HG03196 (cell line): ENCODE data around the gene PPP2R5A.
"Not testable (repeated sequence)": the region's sequence is repeated elsewhere in the genome, so short reads cannot be mapped to it uniquely, and the experiment has no call there.

ENCODE experiments used
- ATAC-seq: cut with Tn5 transposase; IDR thresholded peaks from one replicate; pipeline ENCODE4 v1.9.1; 2021; ENCODE audit not compliant: unreplicated experiment

The PPP2R5A gene

DNA sequence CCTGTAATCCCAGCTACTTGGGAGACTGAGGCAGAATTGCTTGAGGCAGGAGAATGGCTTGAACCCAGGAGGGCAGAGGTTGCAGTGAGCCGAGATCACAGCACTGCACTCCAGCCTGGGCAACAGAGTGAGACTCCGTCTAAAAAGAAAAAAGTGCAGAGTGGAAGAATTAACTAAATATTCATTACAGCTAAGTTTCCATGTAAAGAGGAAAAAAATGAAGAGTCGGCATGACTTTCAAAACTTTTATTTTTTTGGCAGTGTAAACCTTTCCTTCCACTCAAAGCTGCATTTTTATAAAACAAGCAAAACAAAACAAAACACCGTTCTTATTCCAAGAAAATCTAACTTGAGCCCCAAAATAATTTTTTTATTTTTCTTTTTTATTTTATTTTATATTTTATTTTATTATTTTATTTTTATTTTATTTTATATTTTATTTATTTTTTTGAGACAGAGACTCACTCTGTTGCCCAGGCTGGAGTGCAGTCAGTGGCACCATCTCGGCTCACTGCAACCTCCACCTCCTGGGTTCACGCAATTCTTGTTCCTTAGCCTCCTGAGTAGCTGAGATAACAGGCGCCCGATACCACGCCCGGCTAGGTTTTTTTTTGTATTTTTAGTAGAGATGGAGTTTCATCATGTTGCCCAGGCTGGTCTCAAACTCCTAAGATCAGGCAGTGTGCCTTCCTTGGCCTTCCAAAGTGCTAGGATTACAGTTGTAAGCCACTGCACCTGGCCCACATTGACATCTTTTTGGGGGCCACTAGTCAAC lies 66.6 kb downstream of the PPP2R5A start:
- ATAC-seq: no peak

DNA sequence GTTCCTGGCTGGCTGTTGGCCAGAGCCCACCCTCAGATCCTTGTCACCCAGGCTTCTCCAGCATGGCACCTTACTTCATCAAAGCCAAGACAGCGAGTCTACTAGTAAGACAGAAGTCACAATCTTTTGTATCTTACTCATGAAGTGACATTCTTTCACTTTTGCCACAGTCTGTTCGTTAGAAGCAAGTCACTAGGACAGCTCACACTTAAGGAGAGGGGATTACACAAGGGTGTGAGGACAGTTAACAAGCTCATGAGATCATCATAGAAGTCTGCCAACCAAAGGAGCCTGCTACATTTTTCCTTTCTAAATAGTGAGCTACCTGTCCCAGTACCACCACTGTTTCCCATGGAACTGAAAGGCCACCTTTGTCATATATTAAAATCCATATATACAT lies 68.0 kb downstream of the PPP2R5A start:
- ATAC-seq: no peak

DNA sequence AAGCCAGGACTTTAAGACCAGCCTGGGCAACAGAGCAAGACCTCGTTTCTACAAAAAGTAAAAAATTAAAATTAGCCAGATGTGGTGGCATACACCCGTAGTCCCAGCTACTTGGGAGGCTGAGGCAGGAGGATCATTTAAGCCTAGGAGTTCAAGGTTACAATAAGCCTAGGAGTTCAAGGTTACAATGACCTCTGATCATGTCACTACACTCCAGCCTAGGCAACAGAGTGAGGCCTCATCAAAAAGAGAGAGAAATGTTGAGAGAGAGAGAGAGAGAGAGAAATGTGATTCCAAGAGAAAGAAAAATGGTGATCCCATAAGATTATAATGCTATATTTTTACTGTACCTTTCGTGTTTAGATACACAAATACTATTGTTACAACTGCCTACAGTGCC lies 69.3 kb downstream of the PPP2R5A start:
- ATAC-seq: no peak

DNA sequence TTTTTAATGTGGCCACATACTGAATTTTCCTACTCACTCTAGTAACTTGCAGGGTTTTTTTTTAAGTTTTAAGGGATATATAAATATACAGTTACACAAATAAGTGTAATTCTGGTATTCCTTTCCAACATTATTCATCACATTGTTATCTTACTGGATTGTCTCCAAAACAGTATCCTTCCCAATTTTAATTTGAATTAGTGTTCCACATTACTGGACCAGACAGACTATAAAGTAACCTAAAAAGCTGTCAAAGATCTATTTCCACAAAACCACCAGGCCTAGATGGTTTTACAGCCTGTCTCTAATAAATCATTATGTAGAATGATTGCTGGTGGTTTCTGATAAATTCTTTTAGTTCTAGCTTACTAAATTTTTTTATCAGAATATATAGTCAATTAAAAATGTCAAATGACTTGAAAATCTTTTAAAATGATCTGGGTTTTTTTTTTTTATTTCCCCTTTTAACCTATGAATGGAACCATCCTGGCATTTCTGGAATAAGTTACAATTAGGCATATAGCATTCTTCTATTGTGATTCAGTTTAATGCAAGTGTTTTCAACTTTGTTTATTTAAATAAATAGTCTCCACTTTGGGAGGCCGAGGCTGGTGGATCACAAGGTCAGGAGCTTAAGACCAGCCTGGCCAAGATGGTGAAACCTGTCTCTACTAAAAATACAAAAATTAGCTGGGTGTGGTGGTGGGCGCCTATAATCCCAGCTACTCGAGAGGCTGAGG lies 70.2 kb downstream of the PPP2R5A start:
- no peak for ATAC-seq

DNA sequence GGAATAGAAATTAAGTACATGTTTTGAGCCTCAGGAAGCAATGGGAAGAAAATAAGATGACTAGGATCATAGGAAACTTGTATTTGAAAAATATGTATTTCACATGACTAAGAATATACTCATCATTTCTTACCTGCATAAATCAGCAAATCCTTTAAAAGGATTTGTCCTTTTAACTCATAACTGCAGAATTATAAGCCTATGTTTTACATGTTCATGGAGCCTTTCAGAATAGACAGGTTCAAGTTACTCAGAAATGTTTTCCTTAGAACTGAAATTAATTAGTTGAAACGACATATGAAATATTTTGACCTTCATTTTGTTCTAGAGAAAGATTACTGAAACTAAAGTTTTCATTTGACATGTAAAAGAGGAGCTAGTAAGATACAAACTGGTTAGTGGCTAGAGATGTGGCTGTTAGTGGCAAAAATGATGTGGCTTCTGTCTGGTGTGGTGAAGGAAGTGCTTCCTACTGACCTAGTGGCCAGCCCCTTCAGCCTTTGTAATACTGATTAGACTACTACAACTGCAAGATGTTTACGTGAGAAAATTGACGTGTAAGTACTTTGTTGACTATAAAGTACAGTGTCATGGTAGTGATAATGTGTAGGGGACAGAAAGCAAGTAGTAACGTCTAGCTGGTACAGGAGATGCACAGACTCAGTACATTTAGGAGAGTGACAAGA lies 74.7 kb downstream of the PPP2R5A start:
- no peak for ATAC-seq

DNA sequence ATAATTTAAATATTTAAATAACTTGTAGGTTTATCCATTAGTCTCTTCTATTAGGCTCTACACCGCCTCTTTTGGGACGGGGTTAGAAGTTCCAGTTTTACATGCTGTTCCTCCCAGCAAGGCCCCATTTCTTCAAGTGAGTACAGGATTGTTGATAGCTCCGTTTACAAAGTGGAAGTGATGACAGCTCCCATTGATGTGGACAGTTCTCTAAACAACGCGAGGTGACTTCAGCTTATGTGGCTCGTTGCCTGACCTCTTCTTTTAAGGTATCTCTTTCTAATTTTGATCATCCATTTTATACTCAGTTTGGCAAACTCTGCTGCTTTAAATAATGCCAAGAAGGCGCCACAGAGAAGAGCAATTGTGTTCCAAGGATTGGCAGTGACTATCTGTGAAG lies 79.8 kb downstream of the PPP2R5A start:
- no peak for ATAC-seq

DNA sequence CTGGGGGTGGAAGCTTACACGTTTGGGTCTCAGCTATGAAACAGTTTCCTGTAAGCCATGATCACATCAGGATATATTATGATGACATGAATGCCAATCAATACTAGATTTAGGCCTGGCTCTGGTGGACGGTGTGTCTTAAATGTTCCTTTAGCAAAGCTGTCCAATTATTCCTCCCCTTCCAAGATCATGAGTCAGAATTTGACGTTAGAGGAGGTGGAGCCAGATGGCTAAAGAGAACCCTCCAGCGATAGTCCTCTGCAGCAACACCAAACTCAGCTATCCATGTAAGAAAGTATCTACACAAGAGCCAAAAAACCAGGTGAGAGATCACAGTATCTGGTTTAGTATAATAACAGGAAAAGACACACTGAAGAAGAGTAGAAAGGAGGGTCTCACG lies 81.7 kb downstream of the PPP2R5A start:
- ATAC-seq: no peak

DNA sequence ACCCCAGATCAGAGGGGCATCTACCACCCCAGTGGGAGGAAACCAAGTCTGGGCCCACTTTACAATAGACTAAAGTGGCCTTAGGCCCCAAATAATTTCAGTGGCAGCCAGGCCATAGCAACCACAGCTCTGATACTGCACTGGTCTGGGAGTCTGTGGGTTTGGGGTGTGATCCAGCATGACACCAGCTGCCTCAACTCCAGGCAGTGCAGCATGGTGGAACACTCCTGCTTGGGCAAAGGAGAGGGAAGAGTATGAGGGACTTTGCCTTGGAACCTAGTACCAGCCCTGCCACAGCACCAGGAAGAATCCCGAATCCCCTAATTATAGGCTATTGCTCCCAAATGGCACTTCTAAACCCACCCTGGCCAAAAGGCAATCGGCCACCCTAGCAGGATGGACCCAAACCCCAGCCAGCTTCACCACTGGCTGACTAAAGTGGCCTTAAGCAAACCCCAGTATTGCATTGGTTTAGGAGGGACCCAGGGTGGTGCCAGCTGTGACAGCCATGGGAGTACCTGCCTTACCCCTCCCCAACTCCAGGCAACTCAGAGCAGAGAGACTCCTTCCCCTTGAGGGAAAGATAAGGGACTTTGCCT lies 82.4 kb downstream of the PPP2R5A start:
- ATAC-seq: no peak

DNA sequence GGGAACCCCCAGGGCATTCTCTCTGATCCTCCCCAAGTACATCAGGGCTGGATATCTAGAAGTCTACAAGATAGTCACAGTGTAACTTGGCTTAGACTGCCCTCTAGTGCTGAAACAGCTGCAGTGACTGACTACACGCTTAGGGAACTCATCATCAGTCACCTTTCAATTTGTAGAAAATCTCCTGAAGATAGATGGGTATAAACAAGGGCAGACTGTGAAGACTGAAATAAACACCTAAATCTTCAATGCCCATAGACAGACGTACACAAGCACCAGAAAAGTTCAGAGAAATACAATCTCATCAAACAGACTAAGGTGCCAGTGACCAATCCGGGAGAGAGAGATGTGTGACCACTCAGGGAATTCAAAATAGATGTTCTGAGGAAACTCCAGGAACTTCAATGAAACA lies 82.9 kb downstream of the PPP2R5A start:
- no peak for ATAC-seq

DNA sequence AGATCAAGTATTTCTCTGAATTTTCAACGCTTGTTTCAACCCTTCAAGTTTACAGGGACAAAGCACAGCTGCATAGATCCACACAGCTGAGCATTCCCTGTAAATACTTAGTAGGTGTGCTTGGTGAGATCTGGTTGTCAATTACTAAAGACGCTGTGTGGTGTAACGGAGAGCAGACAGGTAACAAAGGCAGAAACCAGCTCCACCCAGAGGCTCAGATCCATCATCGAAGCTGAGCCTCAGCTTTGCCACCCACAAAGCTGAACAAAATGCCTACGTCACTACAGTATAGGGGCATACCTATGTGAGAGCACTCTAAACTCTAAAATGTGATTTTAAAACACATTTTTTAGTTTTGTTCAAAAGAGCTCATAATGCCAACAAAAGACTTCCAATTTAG lies 90.8 kb downstream of the PPP2R5A start:
- no peak for ATAC-seq

DNA sequence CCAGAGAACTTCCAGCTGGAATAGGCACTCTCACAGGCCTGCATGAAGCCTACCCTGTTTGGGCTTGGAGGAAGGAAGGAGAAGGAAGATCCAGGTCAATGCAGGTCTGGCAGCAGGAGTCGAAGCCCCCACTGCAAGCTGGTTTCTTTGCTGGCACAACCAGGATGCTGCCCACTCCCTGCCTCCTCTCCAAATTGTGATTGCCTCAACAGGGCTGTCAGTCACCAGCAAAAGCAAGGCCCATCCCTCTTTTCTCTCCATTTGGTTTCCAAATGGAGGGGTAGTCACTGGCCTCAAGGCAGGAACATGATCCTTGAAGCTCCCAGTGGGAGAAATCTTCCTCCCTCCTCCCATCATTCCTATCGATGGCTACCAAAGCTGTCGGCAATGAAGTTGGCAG lies 92.4 kb downstream of the PPP2R5A start:
- ATAC-seq: no peak

DNA sequence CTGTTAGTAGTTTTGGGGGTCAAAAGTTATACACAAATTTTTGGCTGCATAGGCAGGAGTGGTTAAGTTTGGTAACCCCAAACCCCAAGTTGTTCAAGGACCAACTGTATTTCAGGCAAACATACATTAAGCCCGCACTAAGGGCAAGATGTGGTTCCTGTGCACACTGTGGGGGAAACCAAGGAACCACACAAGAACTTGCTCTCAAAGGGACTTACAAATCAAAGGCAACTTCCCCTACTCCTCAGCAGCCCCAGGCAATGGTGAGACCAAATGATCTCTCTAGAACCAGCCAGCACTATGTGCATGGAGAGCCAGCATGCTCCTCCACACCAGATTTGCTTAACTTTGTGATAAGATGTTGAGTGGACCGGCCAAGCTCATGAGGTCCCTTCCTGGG lies 94.2 kb downstream of the PPP2R5A start:
- no peak for ATAC-seq

DNA sequence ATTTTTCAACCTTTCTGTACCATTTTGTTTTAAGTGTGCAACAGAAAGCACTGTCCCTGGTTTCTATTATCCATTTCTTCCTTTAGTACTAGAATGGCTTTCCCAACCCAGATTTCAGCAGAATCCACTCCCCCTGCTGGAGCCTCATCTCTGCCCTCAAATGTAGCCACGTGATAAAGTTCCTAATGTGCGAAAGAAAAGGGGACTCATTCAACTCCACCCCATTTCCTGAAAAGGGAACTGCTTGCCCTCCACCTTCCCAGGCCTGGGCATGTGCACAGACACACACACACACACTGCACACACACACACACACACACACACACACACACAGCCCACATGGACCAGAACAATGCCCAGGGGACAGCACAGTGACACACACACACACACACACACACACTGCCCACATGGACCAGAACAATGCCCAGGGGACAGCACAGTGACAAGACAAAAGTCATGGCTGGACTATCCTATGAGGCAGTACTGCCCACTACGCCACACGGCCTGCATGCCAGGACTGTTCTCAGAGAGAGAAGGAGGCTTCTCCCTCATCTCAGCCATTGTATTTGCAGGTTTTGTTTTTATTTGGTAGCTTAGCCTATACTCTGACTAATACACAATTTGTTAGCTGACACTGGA lies 96.3 kb downstream of the PPP2R5A start:
- ATAC-seq: no peak

DNA sequence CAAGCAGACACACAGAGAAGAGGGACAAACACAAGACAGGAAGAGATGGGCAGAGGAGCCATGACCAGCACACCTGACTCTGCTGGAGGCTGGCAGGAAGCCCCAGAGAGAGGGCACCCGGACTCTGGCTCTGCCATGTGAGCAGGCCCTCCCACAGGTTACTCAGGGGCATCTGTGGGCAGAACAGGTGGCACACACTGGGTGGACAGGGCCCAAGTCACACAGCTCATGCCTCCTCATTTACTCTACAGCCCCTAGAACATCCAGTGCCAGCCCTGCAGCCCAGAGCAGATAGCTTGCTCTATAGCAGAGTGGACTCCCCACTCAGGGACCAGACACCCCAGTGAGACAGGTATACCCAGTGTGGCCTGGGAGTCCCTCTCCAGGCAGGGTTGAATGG lies 100.8 kb downstream of the PPP2R5A start:
- no peak for ATAC-seq

DNA sequence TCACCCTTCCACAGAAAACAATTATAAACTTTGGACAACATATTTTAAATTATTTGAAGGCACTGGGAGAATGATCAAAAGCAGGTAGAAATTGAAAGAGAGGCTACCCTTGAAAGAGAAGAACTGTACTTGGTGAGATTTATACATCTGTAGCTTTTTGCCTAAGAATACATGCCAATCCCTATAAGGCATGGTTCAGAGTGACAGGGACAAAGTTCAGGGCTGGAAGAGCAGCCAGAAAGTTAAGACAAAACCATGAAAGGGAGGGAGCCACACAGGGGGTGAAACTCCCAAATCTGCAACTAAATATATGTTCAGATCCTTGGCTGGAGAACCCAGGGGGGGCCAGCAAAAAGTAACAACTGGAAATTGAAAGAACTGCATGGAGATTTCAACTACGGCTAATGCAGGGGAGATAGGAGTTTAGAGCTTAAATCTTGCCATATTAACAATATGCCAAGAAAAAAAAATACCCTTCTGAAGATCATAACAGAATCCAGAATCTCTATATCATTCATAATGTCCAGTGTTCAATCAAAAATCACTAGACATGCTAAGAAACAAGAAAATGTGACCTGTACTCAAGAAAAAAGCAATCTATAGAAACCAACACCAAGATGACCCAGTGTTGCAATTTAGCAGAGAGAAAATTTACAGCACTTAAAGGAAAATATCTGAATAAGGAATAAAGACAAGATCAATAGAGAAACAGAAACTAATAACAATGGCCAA lies 103.9 kb downstream of the PPP2R5A start:
- ATAC-seq: no peak

DNA sequence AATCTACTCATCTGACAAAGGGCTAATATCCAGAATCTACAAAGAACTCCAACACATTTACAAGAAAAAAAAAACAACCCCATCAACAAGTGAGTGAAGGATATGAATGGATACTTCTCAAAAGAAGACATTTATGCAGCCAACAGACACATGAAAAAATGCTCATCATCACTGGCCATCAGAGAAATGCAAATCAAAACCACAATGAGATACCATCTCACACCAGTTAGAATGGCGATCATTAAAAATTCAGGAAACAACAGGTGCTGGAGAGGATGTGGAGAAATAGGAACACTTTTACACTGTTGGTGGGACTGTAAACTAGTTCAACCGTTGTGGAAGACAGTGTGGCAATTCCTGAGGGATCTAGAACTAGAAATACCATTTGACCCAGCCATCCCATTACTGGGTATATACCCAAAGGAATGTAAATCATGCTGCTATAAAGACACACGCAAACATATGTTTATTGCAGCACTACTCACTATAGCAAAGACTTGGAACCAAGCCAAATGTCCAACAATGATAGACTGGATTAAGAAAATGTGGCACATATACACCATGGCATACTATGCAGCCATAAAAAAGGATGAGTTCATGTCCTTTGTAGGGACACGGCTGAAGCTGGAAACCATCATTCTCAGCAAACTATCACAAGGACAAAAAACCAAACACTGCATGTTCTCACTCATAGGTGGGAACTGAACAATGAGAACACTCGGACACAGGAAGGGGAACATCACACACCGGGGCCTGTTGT lies 110.6 kb downstream of the PPP2R5A start:
- ATAC-seq: not testable (repeated sequence)

DNA sequence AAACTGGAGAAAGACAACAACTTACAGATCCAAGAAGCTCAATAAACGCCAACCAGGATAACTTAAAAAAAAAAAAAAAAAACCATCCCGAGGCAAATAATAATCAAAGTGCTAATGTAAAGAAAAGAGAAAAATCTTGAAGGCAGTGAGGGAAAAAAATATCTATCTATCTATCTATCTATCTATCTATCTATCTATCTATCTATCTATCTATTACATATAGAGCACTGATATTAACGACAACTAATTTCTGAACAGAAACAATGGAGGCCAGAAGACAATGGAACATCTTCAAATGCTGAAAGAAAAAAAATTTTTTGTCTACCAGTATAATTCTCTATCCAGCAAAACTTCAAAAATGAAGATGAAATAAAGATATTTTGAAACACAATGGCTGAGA lies 111.4 kb downstream of the PPP2R5A start:
- no peak for ATAC-seq

DNA sequence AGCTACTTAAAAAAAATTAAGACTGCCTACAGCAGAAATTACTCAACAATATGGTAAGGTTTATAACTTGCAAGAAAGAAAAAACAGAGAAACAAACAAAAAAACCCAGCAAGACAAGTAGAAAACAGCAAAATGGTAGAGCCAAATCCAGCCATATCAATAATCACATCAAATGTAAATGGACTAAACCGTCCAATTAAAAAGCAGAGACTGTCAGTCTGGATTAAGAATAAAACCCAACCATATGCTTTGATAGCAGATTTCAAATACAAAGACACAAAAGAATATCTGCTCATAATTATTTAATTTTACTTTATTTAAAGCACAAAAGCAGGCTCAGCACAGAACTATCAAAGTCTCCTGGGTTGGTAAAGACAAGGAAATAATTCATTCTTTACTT lies 112.0 kb downstream of the PPP2R5A start:
- ATAC-seq: no peak

DNA sequence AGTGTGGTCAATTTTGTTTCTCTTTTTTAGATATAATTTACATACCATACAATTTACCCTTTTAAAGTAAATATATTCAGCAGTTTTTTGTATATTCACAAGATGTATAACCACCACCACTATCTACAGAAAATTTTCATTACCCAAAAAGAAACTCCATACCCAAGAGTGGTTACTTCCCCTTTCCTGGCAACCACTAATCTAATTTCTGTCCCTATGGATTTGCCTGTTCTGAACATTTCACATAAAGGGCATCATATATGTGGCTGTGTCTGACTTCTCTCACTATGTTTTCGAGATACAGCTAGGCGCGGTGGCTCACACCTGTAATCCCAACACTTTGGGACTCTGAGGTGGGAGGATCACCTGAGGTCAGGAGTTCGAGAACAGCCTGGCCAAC lies 115.8 kb downstream of the PPP2R5A start:
- no peak for ATAC-seq
